ENCODE results near the gene SSX2IP.
"Not testable (repeated sequence)": the region's sequence is repeated elsewhere in the genome, so short reads cannot be mapped to it uniquely, and the experiment has no call there.

DNA sequence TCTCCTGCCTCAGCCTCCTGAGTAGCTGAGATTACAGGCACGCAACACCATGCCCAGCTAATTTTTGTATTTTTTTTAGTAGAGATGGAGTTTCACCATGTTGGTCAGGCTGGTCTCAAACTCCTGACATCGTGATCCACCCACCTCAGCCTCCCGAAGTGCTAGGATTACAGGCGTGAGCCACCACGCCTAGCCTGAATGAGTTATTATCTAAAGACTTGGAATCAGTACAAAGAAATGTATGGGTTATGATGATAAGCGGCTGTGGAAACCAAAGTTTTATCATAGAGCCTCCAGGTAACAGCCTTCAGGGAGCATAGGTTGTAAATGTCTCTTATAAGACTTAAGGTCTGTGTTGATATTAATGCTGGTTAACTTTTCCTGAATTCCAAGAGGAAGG is 50.5 kb downstream of the SSX2IP start:
- TF ChIP-seq, protein P1, sequence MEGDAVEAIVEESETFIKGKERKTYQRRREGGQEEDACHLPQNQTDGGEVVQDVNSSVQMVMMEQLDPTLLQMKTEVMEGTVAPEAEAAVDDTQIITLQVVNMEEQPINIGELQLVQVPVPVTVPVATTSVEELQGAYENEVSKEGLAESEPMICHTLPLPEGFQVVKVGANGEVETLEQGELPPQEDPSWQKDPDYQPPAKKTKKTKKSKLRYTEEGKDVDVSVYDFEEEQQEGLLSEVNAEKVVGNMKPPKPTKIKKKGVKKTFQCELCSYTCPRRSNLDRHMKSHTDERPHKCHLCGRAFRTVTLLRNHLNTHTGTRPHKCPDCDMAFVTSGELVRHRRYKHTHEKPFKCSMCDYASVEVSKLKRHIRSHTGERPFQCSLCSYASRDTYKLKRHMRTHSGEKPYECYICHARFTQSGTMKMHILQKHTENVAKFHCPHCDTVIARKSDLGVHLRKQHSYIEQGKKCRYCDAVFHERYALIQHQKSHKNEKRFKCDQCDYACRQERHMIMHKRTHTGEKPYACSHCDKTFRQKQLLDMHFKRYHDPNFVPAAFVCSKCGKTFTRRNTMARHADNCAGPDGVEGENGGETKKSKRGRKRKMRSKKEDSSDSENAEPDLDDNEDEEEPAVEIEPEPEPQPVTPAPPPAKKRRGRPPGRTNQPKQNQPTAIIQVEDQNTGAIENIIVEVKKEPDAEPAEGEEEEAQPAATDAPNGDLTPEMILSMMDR (conservative IDR thresholded peaks at IDR 0.05 in 1 of 2, IDR thresholded peaks at IDR 0.05 in 1 of 2; ENCODE audit: low read depth in 1 of 2, low read length in 2 of 2): not testable (repeated sequence)
- TF ChIP-seq EZH2 (IDR thresholded peaks at IDR 0.05; ENCODE audit: low read length, missing control alignments): not testable (repeated sequence)

Measured in fibroblast of lung (primary cell).